NB4 (cell line): ENCODE data around the gene C10orf71.

Experiments used
- DNase-seq: peaks from one replicate; pipeline ENCODE4 v3.0.0; 2010; ENCODE audit warnings: low read depth
- H3K4me3 ChIP-seq: one replicate; pipeline ENCODE4 v1.5.1; 2011; ENCODE audit warnings: mild to moderate bottlenecking, low read depth, low read length, moderate library complexity
- CTCF ChIP-seq: IDR thresholded peaks from one replicate; pipeline ENCODE4 v1.5.1; 2012; ENCODE audit warnings: low read depth, low read length
- MAX ChIP-seq: IDR thresholded peaks from 2 replicates; pipeline ENCODE4 v1.6.1; 2011; ENCODE audit warnings: low read depth, low read length
- MYC ChIP-seq: IDR thresholded peaks from 2 replicates; pipeline ENCODE4 v1.6.1; 2011; ENCODE audit warnings: low read depth, low read length
- POLR2A ChIP-seq: IDR thresholded peaks from 2 replicates; pipeline ENCODE4 v1.6.1; 2011; ENCODE audit warnings: mild to moderate bottlenecking; ENCODE audit not compliant: insufficient read length; ENCODE audit errors: extremely low read depth

Gene C10orf71

GRCh38 chr10:49263591-49263990 lies 35.4 kb upstream of the C10orf71 start:
- no peak for TF ChIP-seq CTCF
- no peak for TF ChIP-seq MYC
- TF ChIP-seq POLR2A: no peak
- no peak for TF ChIP-seq MAX

GRCh38 chr10:49264177-49264677 lies 34.7 kb upstream of the C10orf71 start:
- TF ChIP-seq MAX (no peak), POLR2A (no peak), CTCF (no peak), MYC (no peak)
- H3K4me3 ChIP-seq: no peak overlapping the region
- no peak for DNase-seq

More at GRCh38 chr10:49263591-49263990, 35.4 kb upstream of the C10orf71 start:
- DNase-seq: no peak
- no peak overlapping the region for H3K4me3 ChIP-seq

GRCh38 chr10:49265885-49266284 lies 33.1 kb upstream of the C10orf71 start:
- TF ChIP-seq MYC: no peak
- no peak for TF ChIP-seq CTCF
- TF ChIP-seq MAX: no peak
- no peak for TF ChIP-seq POLR2A
- no peak for DNase-seq

GRCh38 chr10:49268185-49268584 lies 30.8 kb upstream of the C10orf71 start:
- DNase-seq: no peak
- H3K4me3 ChIP-seq: no peak overlapping the region
- TF ChIP-seq MAX (no peak), MYC (no peak), POLR2A (no peak), CTCF (no peak)

More at GRCh38 chr10:49265885-49266284, 33.1 kb upstream of the C10orf71 start:
- no peak overlapping the region for H3K4me3 ChIP-seq

GRCh38 chr10:49269523-49269922 lies 29.4 kb upstream of the C10orf71 start:
- TF ChIP-seq MAX: no peak
- TF ChIP-seq POLR2A: no peak
- TF ChIP-seq CTCF: no peak
- no peak for TF ChIP-seq MYC
- H3K4me3 ChIP-seq: no peak overlapping the region
- no peak for DNase-seq

GRCh38 chr10:49270565-49270964 lies 28.4 kb upstream of the C10orf71 start:
- no peak overlapping the region for H3K4me3 ChIP-seq
- TF ChIP-seq MAX: no peak
- no peak for TF ChIP-seq POLR2A
- no peak for TF ChIP-seq CTCF
- TF ChIP-seq MYC: no peak
- DNase-seq: no peak
